Measurements from ENCODE around the gene NEU1. TPM values are rescaled to one million over a fixed set of nuclear protein-coding genes. Genes with fewer than 3 reads are reported as not detected.

Gene NEU1
- total RNA-seq, 2 donors from 2014 or later = 42.4 to 50.7 TPM

GRCh38 chr6:31878726-31879125 is 16.1 kb upstream of the NEU1 start, which contains the start of gene SLC44A4:
Gene SLC44A4, minus strand, starts transcription at chr6:31878997. Its CDS starts 17 bp downstream, at chr6:31878980.
- H3K4me3 Mint-ChIP-seq = no peak within 1 kb of the TSS
- peaks cover 8% of the 10 kb centered on the region for H3K27me3 Mint-ChIP-seq (ENCODE audit: insufficient read depth)
- no peaks in the 10 kb centered on the region for H3K4me1 ChIP-seq (ENCODE audit: control insufficient read depth, insufficient read depth, low read length)
- peaks cover 25% of the 10 kb centered on the region for H3K36me3 ChIP-seq (ENCODE audit: control insufficient read depth, insufficient read depth, low read length)
- WGBS, 2 experiments (ENCODE audit: insufficient coverage in 1 of 2, insufficient read length in 1 of 2) = 78 to 80% methylated on average over 3 to 18 of the region's 18 CpGs
- peaks cover 38% of the 10 kb centered on the region for H3K36me3 Mint-ChIP-seq (ENCODE audit: low read depth)
- no peaks in the 10 kb centered on the region for H3K27me3 ChIP-seq (ENCODE audit: control insufficient read depth, insufficient read depth, low read length, poor library complexity, severe bottlenecking)
- no peaks in the 10 kb centered on the region for H3K9me3 Mint-ChIP-seq
- peaks cover 3% of the 10 kb centered on the region for H3K4me1 Mint-ChIP-seq
- no peak within 1 kb of the TSS for H3K27ac ChIP-seq (ENCODE audit: low read depth, low read length)
- H3K9ac ChIP-seq (ENCODE audit: extremely low read depth, low read length, poor library complexity, severe bottlenecking) = no peak within 1 kb of the TSS
- H3K4me3 ChIP-seq (ENCODE audit: low read length) = no peak within 1 kb of the TSS
- H3K9me3 ChIP-seq (ENCODE audit: control insufficient read depth, low read length) = no peaks in the 10 kb centered on the region
- no peak within 1 kb of the TSS for H3K27ac Mint-ChIP-seq
- peak; percentile 77 for DNase-seq
- no peak for TF ChIP-seq CTCF (conservative IDR thresholded peaks at IDR 0.05)

- Histone ChIP-seq H3K27me3 (ENCODE audit: control insufficient read depth, insufficient read depth, low read length, poor library complexity, severe bottlenecking) (no peaks in the 10 kb centered on the region), H3K4me3 (ENCODE audit: low read length) (no peak overlapping the region), H3K4me1 (ENCODE audit: control insufficient read depth, insufficient read depth, low read length) (no peaks in the 10 kb centered on the region), H3K9ac (ENCODE audit: extremely low read depth, low read length, poor library complexity, severe bottlenecking) (no peak overlapping the region), H3K36me3 (ENCODE audit: control insufficient read depth, insufficient read depth, low read length) (peaks cover 20% of the 10 kb centered on the region), H3K27ac (ENCODE audit: low read depth, low read length) (no peak overlapping the region), H3K9me3 (ENCODE audit: control insufficient read depth, low read length) (no peaks in the 10 kb centered on the region)
- no peak for DNase-seq
- Mint-ChIP-seq H3K27me3 (ENCODE audit: insufficient read depth) (peaks cover 8% of the 10 kb centered on the region), H3K9me3 (no peaks in the 10 kb centered on the region), H3K36me3 (ENCODE audit: low read depth) (peaks cover 34% of the 10 kb centered on the region), H3K4me1 (peaks cover 3% of the 10 kb centered on the region), H3K4me3 (no peak overlapping the region), H3K27ac (no peak overlapping the region)
- no peak for TF ChIP-seq CTCF (conservative IDR thresholded peaks at IDR 0.05)
- WGBS, 2 experiments (ENCODE audit: insufficient coverage in 1 of 2, insufficient read length in 1 of 2) = 80 to 86% methylated on average over 2 to 3 of the region's 3 CpGs
These were observed 15.6 kb upstream of the NEU1 start for GRCh38 chr6:31878222-31878621.

- H3K4me3 ChIP-seq (ENCODE audit: low read length) = no peak overlapping the region
- Mint-ChIP-seq H3K4me1 (peaks cover 3% of the 10 kb centered on the region), H3K9me3 (no peaks in the 10 kb centered on the region), H3K4me3 (no peak overlapping the region), H3K27ac (no peak overlapping the region), H3K27me3 (ENCODE audit: insufficient read depth) (peaks cover 8% of the 10 kb centered on the region), H3K36me3 (ENCODE audit: low read depth) (peaks cover 29% of the 10 kb centered on the region)
- H3K36me3 ChIP-seq (ENCODE audit: control insufficient read depth, insufficient read depth, low read length) = peaks cover 16% of the 10 kb centered on the region
- WGBS, 2 experiments (ENCODE audit: insufficient coverage in 1 of 2, insufficient read length in 1 of 2) = 80 to 85% methylated on average over 9 to 10 of the region's 10 CpGs
- no peaks in the 10 kb centered on the region for H3K4me1 ChIP-seq (ENCODE audit: control insufficient read depth, insufficient read depth, low read length)
- H3K9me3 ChIP-seq (ENCODE audit: control insufficient read depth, low read length) = no peaks in the 10 kb centered on the region
- H3K9ac ChIP-seq (ENCODE audit: extremely low read depth, low read length, poor library complexity, severe bottlenecking) = no peak overlapping the region
- no peaks in the 10 kb centered on the region for H3K27me3 ChIP-seq (ENCODE audit: control insufficient read depth, insufficient read depth, low read length, poor library complexity, severe bottlenecking)
- H3K27ac ChIP-seq (ENCODE audit: low read depth, low read length) = no peak overlapping the region
- no peak for DNase-seq
- no peak for TF ChIP-seq CTCF (conservative IDR thresholded peaks at IDR 0.05)
These were observed 15.1 kb upstream of the NEU1 start for GRCh38 chr6:31877651-31878161.
